NCI-H1417 treated with DMSO at 0.1 percent for 48 hours (cell line): Measurements from ENCODE around the gene HOXB8.

Experiments
- DNase-seq: peaks from one replicate; lab custom pipeline; 2025; lab: John Stamatoyannopoulos, UW

HOXB8 gene

DNA sequence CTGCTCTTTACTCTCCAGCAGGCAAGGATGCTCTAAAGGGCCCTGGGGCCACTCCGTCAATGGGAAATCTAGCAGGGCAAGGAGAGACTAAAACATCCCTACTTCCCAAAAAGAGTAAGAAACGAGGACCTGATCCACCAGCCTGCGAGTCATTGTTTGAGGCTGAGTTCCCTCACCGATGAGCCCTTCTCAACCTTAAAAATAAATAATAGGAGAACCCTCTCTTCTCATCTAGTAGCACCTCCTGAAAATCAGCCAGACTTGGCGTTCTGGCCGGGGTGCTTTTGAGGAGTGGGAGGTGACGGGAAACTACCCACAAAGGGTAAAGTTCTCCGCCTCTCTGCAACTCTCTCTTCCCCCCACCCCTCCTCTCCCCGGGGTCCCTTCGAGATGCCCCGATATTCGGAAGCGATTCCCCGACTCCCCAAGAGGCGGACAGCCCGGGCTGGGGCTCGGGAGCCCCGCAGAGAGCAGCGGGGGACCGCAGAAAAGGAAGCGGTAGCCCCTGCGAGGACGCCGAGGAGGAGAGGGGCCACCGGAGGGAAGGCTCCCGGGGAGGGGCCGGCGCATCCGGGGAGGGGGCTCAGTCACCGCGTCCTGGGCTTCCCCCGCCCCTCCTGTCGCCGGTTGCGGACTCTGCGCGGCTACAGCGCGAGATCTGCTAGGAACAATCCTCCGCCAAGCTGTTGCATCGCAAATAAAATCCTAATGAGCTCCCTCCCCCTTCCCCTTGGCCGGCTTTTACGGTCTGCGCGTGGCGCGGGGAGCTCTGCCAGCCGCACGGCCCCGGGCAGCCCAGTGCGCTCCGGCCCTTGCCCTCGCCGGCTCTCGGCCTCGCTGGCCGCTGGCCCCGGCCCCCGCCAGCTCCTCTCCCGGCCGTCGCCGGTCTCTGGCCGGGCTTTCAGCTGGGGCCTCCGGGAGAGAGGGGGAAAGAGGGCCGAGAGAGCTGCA, 9.7 kb upstream of the HOXB8 start:
- DNase-seq, result no peak

DNA sequence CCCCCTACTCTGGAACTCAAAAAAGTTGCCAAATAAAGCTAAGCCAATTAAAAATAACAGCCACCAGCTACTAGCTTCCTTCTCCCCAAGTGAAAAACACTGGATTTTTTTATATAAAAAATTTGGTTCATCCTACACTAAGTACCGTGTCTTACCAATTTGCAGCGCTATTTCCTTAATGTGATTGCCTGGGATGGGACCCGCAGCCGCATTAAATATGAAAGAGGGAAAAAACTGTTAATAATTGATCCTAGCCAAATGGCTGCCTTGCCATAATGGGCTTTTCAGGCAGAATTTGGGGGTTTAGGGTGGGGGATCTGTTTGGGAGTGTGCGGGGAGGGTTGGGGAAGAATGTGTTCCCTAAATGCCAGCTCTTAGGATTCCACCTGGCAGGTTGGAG, 9.0 kb upstream of the HOXB8 start:
- DNase-seq, result no peak

DNA sequence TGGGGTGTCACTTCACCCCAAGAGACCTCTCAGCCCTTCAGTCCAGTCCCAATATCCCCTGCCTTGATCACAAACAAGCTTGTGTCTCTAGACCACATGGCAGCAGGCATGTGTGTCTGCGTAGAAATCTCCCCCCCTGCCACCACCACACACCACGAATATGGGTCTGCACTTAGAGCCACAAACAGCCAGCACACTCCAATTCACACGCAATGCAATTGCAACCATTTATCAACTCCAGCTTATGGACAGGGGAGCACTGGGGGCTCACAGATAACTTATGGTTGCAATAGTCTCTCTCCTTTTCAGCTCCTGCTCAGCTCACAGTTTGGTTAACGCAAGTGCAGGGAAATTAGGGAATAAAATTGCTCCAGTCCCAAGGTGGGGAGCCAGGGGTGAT, 8.5 kb upstream of the HOXB8 start:
- DNase-seq, result no peak

DNA sequence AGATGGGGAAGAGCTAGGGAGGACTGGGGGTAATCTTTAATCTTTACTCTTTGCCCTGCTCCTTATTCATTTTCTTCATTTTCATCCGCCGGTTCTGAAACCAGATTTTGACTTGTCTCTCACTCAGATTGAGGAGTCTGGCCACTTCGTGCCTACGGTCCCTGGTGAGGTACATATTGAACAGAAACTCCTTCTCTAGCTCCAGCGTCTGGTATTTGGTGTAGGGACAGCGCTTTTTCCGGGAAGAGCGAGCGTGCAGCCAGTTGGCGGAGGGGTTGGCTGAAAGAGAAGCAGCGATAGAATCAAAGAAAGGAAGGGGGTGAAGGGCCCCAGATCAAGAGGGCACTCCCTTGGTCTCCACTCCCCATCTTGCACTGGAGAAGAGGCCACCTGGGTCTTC, 7.8 kb upstream of the HOXB8 start:
- DNase-seq, result no peak

GRCh38 chr17:48621410-48622392, 6.6 kb upstream of the HOXB8 start:
- no peak for DNase-seq

- DNase-seq, result no peak
Observed at GRCh38 chr17:48620461-48621139, 5.5 kb upstream of the HOXB8 start.

DNA sequence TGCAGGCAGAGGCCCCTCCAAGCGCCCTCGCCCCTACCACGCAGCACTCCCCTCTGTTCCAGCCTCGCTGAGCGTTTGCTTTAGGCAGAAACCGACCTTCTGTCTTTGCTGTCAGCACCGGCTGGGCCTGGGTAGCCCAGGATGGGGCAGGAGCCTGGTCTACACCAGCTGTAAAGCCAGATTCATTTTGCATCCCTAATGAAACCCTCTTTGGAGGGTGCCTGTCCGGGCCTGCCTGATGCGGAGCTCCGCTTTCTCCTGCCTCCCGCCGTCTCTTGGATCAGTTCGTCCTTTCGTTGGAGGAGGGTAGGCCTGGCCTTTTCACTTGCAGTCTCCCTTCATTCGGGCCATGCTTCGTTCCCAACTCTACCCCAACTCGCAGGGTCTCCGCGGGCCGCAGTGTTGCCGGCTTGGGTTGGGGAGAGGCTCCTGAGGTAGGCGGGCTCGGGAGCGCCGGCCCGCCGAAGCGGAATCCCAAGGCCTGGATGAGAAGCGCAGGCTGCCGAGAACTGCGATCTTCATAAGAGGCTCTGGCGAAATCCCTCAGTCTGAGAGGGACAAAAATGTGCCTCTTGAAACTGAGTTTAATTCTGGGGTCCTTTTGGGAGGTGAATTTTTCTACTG, 4.8 kb upstream of the HOXB8 start:
- DNase-seq, result no peak

- DNase-seq, result no peak
Observed at GRCh38 chr17:48618256-48618896, 3.3 kb upstream of the HOXB8 start.

DNA sequence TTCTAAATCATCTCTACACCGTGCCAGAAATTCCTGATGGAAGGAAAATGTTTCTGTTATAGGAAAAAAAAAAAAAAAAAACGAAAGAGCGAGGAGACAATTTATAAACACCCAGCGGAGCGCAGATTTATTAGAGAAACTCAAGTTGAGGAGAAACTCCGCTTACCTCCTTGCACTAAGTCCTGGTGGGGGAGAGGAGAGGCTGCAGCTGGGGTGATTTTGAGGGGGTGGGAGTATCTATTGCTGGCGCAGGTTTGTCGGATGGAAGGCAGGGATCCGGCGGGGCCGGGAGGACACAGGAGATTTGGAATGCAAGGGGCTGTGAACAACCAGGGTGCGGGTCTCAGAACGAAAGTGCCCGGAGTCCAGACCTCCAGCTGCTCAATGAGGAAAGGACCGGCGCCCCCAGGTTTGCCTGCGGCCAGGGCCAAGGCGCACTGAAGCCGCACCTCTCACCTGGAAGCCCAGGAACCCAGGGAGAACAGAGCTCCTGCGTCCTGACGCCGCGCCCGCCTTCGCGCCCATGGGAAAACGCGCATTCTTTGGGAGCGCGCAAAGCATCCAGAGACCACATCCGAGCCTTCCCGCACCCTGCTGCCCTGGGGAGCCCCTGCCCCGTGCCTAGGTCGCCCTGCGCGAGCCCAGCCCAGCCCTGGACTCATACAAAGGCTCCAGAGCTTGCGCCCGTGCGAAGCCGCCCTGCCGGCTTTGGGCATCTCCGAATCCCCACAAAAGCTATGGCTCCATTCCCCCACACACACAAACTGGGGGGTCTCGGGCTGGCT, 2.6 kb upstream of the HOXB8 start:
- no peak for DNase-seq

DNA sequence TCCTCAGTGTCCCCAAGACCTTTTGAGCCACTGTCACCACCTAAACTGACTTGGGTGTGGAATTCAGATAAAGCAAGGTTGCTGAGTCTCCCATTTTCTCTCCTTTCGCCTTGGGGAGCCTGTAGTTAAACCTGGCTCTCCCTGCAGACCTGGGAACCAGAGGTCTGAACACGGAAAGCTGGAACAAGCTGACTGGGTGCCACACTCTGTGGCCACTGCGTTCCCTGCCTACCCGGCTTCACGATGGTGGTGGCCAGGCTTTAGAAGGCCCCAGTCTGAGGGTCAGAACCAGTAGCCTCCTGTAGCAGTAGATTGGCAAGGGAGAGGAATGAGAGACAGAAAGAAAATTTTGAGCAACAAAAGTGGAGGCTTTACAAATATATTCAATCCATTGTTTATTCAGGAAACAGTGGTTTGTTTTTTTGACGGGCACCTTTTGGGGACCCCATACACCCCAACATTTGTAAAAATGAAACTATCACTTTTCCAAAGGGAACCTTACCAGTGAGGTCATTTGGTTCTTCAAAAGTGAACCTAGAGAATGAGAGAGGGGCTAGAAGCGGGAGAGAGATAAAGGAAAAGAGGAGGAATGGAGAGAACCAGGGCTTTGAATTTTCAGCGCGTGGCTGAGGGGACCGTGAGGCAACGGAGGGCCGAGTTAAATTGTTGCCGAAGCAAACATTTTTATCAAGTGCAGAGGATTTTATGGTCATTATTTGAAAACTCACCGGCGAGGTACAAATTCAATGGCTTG, 1.8 kb upstream of the HOXB8 start:
- DNase-seq, result no peak

DNA sequence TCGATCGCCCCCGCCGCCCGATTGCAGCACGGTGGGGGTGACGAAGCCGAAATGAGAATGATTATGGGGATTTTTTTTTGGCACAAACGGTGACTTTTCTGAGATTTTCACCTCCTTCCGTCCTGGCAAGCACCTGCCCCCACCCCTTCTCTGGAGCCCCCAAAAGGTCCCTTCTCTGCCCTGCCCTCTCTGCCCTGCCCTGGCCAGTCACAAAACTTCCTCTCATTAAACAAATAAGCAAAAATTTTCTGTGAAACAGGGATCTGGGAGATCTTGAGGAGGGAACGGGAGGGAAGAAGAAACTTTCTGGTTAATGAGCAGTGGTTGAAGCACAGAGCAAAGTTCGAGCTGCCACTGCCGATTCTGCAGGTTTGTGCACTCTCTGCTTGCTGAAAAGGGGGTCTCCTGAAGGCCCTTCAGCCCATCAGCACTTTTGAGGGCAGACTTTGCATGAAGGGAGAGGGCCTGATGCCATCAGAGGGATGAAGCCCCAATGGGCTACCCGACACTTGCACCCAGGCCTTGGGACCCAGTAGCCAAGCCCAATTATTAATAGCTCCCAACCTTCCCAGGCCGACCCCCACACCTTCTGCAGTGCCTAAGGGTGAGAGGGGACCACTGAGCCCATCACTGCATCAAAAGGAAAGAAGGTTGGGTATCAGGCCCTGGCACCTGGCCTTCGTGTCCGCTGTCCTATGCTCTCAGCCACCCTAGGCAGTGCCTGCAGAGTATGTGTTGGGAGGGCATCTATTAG, 1.0 kb upstream of the HOXB8 start:
- no peak for DNase-seq

DNA sequence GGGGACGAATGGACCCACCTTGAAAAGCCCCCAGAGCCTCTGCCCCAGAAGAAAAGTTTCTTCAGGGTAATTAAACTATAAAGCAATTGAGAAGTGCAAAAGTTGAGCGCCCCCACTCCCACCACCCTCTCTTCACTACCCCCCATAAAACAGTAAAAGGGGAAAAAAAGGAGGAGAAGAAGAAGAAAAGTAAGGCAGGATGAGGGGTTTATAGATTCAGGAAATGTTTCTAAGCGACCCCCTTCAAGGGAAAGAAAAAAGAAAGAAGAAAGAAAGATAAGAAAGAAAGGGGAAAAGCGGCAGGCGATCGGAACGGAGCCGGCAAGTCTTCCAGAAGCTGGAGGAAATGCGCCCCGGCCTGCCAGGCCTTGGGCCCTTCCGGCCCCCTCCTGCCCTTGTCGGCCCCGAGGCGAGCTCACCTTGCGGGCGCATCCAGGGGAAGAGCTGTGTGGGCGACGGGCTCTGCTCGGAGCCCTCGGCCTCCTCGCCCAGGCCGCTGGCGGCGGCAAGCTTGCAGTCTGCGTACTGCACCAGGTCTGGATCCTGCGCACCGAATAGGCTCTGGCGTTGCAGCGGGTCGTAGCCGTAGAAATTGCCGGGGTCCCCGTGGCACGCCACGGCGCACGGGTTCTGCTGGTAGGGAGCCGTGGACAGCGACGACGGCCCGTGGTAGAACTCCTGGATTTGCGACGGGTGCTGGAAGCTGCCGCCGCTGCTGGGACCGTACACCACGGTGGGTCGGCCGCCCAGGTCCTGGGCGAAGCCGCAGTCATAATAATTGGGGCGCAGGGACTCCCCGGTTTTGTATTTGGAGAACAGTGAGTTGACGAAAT, 1.0 kb downstream of the HOXB8 start:
- DNase-seq, result no peak

GRCh38 chr17:48612854-48613691, 2.0 kb downstream of the HOXB8 start:
- DNase-seq, result no peak

- no peak for DNase-seq
Observed at GRCh38 chr17:48612456-48612853, 2.6 kb downstream of the HOXB8 start.

DNA sequence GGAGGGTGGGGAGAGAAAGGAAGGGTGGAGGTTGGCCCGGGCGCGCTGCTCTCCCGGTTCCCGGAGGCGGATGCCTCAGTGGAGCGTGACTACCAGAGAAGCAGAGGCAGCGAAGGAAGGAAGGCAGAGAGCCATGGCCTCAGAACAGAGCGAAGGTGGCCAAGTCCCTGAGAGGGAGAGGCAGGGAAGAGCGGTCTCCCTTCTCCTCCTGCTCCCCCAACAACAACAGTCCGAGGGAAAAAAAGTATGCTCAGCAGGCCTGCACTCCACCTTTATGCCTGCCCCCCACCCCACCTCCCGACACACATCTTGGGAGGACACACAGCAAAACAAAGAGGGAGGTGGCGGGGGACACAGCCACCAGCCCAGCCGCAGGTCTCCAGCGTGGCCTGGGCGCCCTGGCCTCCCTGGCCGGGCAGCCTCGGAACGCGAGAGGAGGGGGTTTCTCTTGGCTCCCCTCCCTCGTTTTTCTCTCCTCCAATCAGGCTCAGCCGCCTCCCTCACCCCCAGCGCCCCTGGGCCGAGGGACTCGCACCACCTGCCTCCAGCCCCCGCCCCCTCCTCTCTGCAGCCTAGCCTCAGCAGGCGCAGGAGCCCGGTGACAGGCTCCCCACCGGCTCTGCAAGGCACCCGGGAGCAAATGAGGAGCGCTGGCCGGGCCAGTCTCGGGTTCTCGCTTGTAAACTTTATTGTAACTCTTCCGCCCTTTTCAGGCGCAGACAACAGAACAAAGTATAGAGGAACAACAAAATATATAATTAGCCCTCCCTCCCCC, 3.2 kb downstream of the HOXB8 start:
- no peak for DNase-seq

DNA sequence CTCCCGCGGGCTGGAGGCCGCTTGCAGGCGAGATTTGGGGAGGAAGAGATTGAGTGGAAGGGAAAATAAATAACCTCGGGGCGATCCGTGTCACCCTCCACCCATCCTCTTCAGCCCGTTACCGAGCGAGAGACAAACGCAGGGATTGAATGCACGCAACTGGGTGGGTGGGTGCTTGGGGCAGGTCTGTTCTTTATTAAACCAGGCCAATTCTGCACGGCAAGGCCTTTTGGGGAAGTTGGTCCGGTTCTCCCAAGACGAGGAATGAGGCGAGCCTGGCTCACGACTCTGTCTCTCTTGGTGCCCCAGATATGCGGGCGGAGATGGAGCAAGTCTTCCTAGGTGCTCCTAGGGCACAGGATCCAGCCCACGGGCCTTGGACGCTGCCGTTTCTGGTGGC, 3.9 kb downstream of the HOXB8 start:
- no peak for DNase-seq
